GM12874 (cell line): ENCODE results near the gene GIMAP7.

Experiments used
- CTCF ChIP-seq: IDR thresholded peaks from 2 replicates; pipeline ENCODE4 v1.5.1; 2011; ENCODE audit warnings: low read depth, mild to moderate bottlenecking, control low read depth, low read length, moderate library complexity; ENCODE audit not compliant: insufficient read depth

The GIMAP7 gene

GRCh38 chr7:150476819-150477631 lies 37.6 kb upstream of the GIMAP7 start:
- no peak for TF ChIP-seq CTCF

- TF ChIP-seq CTCF = no peak
These were observed 35.5 kb upstream of the GIMAP7 start for GRCh38 chr7:150479023-150479716.

GRCh38 chr7:150481186-150481920 lies 33.3 kb upstream of the GIMAP7 start:
- no peak for TF ChIP-seq CTCF

GRCh38 chr7:150481922-150482321 lies 32.8 kb upstream of the GIMAP7 start:
- no peak for TF ChIP-seq CTCF

GRCh38 chr7:150487625-150488024 lies 27.0 kb upstream of the GIMAP7 start:
- no peak for TF ChIP-seq CTCF

- no peak for TF ChIP-seq CTCF
These were observed 24.9 kb upstream of the GIMAP7 start for GRCh38 chr7:150489782-150490181.

- TF ChIP-seq CTCF = no peak
These were observed 12.2 kb upstream of the GIMAP7 start for GRCh38 chr7:150502519-150502918.
